Measurements from ENCODE around the gene PIGQ.

The PIGQ gene

GRCh38 chr16:630815-631405 is 61.1 kb downstream of the PIGQ start, which contains the start of gene WFIKKN1:
Gene WFIKKN1, plus strand, starts transcription at chr16:630985. Its CDS starts 269 bp downstream, at chr16:631254.
- DNase-seq: no peak

GRCh38 chr16:631808-632358 is 62.1 kb downstream of the PIGQ start:
- DNase-seq: no peak

GRCh38 chr16:632486-633335 is 62.9 kb downstream of the PIGQ start:
- DNase-seq: no peak

DNA sequence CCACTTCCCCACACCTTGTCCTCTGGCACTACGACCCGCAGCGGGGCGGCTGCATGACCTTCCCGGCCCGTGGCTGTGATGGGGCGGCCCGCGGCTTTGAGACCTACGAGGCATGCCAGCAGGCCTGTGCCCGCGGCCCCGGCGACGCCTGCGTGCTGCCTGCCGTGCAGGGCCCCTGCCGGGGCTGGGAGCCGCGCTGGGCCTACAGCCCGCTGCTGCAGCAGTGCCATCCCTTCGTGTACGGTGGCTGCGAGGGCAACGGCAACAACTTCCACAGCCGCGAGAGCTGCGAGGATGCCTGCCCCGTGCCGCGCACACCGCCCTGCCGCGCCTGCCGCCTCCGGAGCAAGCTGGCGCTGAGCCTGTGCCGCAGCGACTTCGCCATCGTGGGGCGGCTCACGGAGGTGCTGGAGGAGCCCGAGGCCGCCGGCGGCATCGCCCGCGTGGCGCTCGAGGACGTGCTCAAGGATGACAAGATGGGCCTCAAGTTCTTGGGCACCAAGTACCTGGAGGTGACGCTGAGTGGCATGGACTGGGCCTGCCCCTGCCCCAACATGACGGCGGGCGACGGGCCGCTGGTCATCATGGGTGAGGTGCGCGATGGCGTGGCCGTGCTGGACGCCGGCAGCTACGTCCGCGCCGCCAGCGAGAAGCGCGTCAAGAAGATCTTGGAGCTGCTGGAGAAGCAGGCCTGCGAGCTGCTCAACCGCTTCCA is 63.7 kb downstream of the PIGQ start:
- DNase-seq: no peak
